IMR-90 (cell line): ENCODE data around the gene HTRA2. TPM values are rescaled to one million over a fixed set of nuclear protein-coding genes. Genes with fewer than 3 reads are reported as not detected.
A peak's percentile ranks its signal among the peaks of the same experiment; 100 is the strongest.

Source experiments
- ATAC-seq: fragments of 200-7000 bp; cut with Tn5 transposase; 2 replicates; pipeline ENCODE4 v1.9.1; 2020; ENCODE audit warnings: low read depth, mild to moderate bottlenecking, moderate library complexity
- BruUV-seq: library from RNA; stranded (reverse); fragments of 400-500 nt; replicated peaks from 2 replicates; lab custom pipeline; 2021; lab: Mats Ljungman, UMichigan
- CTCF ChIA-PET: fragments of 300-600 bp; formaldehyde crosslinking; extraction: SDS; loops from one replicate; lab custom pipeline; 2021; ENCODE audit warnings: antibody characterized with exemption; lab: Yijun Ruan, JAX
- POLR2A ChIA-PET: fragments of 300-600 bp; sonication (Branson Sonifier 250); formaldehyde crosslinking; loops from one replicate; lab custom pipeline; 2022; ENCODE audit warnings: antibody characterized with exemption; ENCODE audit not compliant: unreplicated experiment; lab: Charles Lee
- DNase-seq: peaks from one replicate; pipeline ENCODE4 v3.0.0; 2013
- H2AFZ ChIP-seq: replicated peaks from 2 replicates; pipeline ENCODE3; 2013; ENCODE audit warnings: low read length, mild to moderate bottlenecking; ENCODE audit not compliant: poor library complexity
- H2AK5ac ChIP-seq: 2 replicates; pipeline ENCODE4 v1.6.1; 2013; ENCODE audit warnings: low read depth, low read length, inconsistent platforms
- H2AK9ac ChIP-seq: replicated peaks from 2 replicates; pipeline ENCODE3; 2013; ENCODE audit warnings: mild to moderate bottlenecking, low read depth, low read length, moderate library complexity; ENCODE audit not compliant: poor library complexity
- H2BK120ac ChIP-seq: 2 replicates; pipeline ENCODE4 v1.6.1; 2013; ENCODE audit warnings: low read depth, low read length, inconsistent platforms
- H2BK15ac ChIP-seq: 3 replicates; pipeline ENCODE4 v1.6.1; 2013; ENCODE audit warnings: low read depth, low read length, inconsistent platforms
- H2BK20ac ChIP-seq: 2 replicates; pipeline ENCODE4 v1.6.1; 2013; ENCODE audit warnings: low read depth, mild to moderate bottlenecking, inconsistent platforms, low read length, moderate library complexity
- H2BK5ac ChIP-seq: 2 replicates; pipeline ENCODE4 v1.6.1; 2013; ENCODE audit warnings: mild to moderate bottlenecking, low read depth, low read length, inconsistent platforms; ENCODE audit not compliant: poor library complexity, severe bottlenecking
- H3K14ac ChIP-seq: replicated peaks from 2 replicates; pipeline ENCODE4 v1.6.1; 2013; ENCODE audit warnings: low read depth, low read length, inconsistent platforms
- H3K18ac ChIP-seq: 2 replicates; pipeline ENCODE4 v1.6.1; 2013; ENCODE audit warnings: low read depth, low read length, control low read depth
- H3K23ac ChIP-seq: 2 replicates; pipeline ENCODE4 v1.6.1; 2013; ENCODE audit warnings: low read depth, low read length, inconsistent platforms
- H3K27ac ChIP-seq: 2 replicates; pipeline ENCODE4 v1.5.1; 2013; ENCODE audit warnings: mild to moderate bottlenecking, control low read depth, low read length; ENCODE audit not compliant: insufficient read depth
- H3K27me3 ChIP-seq: 2 replicates; pipeline ENCODE4 v1.6.1; 2013; ENCODE audit warnings: low read length; ENCODE audit not compliant: control insufficient read depth, insufficient read depth
- H3K36me3 ChIP-seq: 2 replicates; pipeline ENCODE4 v1.6.1; 2013; ENCODE audit warnings: low read length, mixed read lengths; ENCODE audit not compliant: control insufficient read depth, insufficient read depth
- H3K4ac ChIP-seq: 2 replicates; pipeline ENCODE4 v1.6.1; 2013; ENCODE audit warnings: low read depth, low read length, inconsistent platforms
- H3K4me1 ChIP-seq: 2 replicates; pipeline ENCODE4 v1.6.1; 2013; ENCODE audit warnings: low read length, mixed read lengths; ENCODE audit not compliant: control insufficient read depth, insufficient read depth
- H3K4me2 ChIP-seq: 2 replicates; pipeline ENCODE4 v1.6.1; 2013; ENCODE audit warnings: low read depth, mild to moderate bottlenecking, control low read depth, low read length, moderate library complexity
- H3K4me3 ChIP-seq: 2 replicates; pipeline ENCODE4 v1.5.1; 2013; ENCODE audit warnings: low read depth, mild to moderate bottlenecking, control low read depth, low read length, moderate library complexity; ENCODE audit not compliant: insufficient read depth
- H3K56ac ChIP-seq: 2 replicates; pipeline ENCODE4 v1.6.1; 2013; ENCODE audit warnings: low read length, inconsistent platforms; ENCODE audit not compliant: insufficient read depth; ENCODE audit errors: extremely low read depth
- H3K79me1 ChIP-seq, 2 experiments: 2 replicates each; pipeline ENCODE4 v1.6.1; 2013; ENCODE audit warnings: low read length in 2 of 2, inconsistent platforms in 1 of 2, low read depth in 1 of 2
- H3K9ac ChIP-seq: 2 replicates; pipeline ENCODE4 v1.6.1; 2013; ENCODE audit warnings: low read depth, low read length, control low read depth
- H3K9me1 ChIP-seq: 2 replicates; pipeline ENCODE4 v1.6.1; 2013; ENCODE audit warnings: low read length, inconsistent platforms; ENCODE audit not compliant: insufficient read depth
- H3K9me3 ChIP-seq: 2 replicates; pipeline ENCODE4 v1.6.1; 2013; ENCODE audit warnings: low read length; ENCODE audit not compliant: control insufficient read depth, insufficient read depth
- H4K20me1 ChIP-seq: 2 replicates; pipeline ENCODE4 v1.6.1; 2013; ENCODE audit warnings: low read length, inconsistent platforms; ENCODE audit not compliant: insufficient read depth
- H4K5ac ChIP-seq: 2 replicates; pipeline ENCODE4 v1.6.1; 2013; ENCODE audit warnings: mild to moderate bottlenecking, low read depth, low read length, control low read depth
- H4K8ac ChIP-seq, 2 experiments: 2 replicates each; pipeline ENCODE4 v1.6.1; 2013; ENCODE audit warnings: low read depth in 2 of 2, low read length in 2 of 2, control low read depth in 1 of 2, inconsistent platforms in 1 of 2
- H4K91ac ChIP-seq: 2 replicates; pipeline ENCODE4 v1.6.1; 2013; ENCODE audit warnings: low read depth, low read length, inconsistent platforms; ENCODE audit not compliant: insufficient read depth
- CHD1 ChIP-seq: IDR thresholded peaks from 2 replicates; pipeline ENCODE4 v1.6.1; 2012; ENCODE audit warnings: low read depth, low read length, improper control_type of control experiment
- MAZ ChIP-seq: IDR thresholded peaks from 2 replicates; pipeline ENCODE4 v1.6.1; 2012; ENCODE audit warnings: low read depth, mild to moderate bottlenecking, low read length, improper control_type of control experiment, moderate library complexity, borderline replicate concordance
- NFE2L2 ChIP-seq: fragments of 150-350 bp; IDR thresholded peaks from 2 replicates; pipeline ENCODE4 v1.6.1; 2016; ENCODE audit warnings: low read depth, mild to moderate bottlenecking, low read length
- POLR2A ChIP-seq: IDR thresholded peaks from 2 replicates; pipeline ENCODE4 v1.6.1; 2012; ENCODE audit warnings: mild to moderate bottlenecking, low read depth, low read length
- RCOR1 ChIP-seq: IDR thresholded peaks from 2 replicates; pipeline ENCODE4 v1.6.1; 2012; ENCODE audit warnings: mild to moderate bottlenecking, low read length, improper control_type of control experiment; ENCODE audit not compliant: insufficient replicate concordance
- SMC3 ChIP-seq: fragments of 150-350 bp; IDR thresholded peaks from 2 replicates; pipeline ENCODE4 v1.6.1; 2016; ENCODE audit warnings: low read depth, mild to moderate bottlenecking, antibody characterized with exemption, low read length, moderate library complexity
- WGBS, 2 experiments: methylation state at CpG; one replicate each; pipeline versions ENCODE4 v1.1.5 to v1.1.7; 2013; ENCODE audit warnings: missing lambda C conversion rate in 2 of 2; ENCODE audit not compliant: insufficient read length in 1 of 2; ENCODE audit errors: extremely low coverage in 2 of 2; 5-methylcytosine and 5-hydroxymethylcytosine counted together
- dilution Hi-C: fragments of 300-500 bp; cut with HindIII; formaldehyde crosslinking; loops from one replicate; pipeline ENCODE4 v1.14.3; 2018; ENCODE audit warnings: low sequenced_read_pairs; ENCODE audit not compliant: unreplicated experiment
- in situ Hi-C: fragments of 300-500 bp; cut with MboI; formaldehyde crosslinking; loops from 3 replicates; pipeline ENCODE4 v1.14.3; 2019; ENCODE audit warnings: low sequenced_read_pairs, inconsistent platforms, mixed read lengths
- intact Hi-C: fragments of 100-400 bp; cut with micrococcal nuclease; formaldehyde crosslinking; loops from 2 replicates; pipeline ENCODE4 v1.10.0; 2022
- polyA plus RNA-seq, 3 experiments: library from polyadenylated mRNA; depleted of rRNA; stranded (reverse); fragments of >200 nt; gene quantifications; 2 replicates each; pipeline ENCODE4 v1.2.3, GENCODE V29; 2012; ENCODE audit warnings: low replicate concordance in 1 of 3
- total RNA-seq: library from RNA; depleted of rRNA; stranded (reverse); fragments of >200 nt; gene quantifications from 2 replicates; pipeline ENCODE4 v1.2.3, GENCODE V29; 2012

HTRA2 gene
- total and polyA plus RNA-seq, 2 of the 4 experiments (the other 2 are of a cell fraction): 23.6 to 28.1 TPM

DNA sequence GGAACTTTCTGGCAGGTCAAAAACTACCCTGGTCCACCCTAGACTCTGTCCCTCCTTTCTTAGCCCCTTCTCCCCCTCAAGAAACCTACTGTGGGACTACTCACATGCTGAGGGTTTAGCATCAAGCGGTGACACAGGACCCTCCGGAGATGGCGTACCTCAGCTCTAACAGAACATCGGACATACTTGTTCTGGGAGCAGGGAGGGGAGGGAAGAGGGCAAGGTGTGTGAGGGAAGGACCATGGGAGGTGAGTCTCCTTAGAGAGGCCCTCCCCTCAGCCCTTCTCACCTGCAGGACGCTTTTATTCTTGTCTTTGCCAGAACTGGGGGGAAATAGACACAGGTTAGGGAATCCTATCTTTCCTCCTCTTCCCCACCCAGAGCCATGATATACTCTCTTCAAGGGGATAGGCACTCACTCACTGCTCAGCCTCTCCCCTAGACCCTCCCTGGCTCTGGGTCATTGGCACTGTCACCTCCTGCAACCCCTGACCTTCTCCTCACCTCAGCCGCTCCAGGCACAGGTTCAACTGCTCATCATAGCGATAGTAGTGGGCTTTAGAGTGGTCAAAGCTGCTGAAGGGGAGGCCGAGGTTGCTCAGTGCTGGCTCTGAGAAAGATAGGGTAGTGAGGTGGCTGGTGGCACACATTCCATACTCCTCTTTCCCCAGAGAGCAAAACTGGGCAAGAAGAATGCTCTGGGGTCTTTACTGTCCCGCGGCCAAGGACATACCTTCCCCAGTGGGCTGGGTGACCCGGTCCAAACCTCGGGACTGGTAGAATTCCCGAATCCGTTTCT, 24.1 kb upstream of the HTRA2 start:
- Histone ChIP-seq H3K27me3 (peaks cover 11% of the 10 kb centered on the region), H2AK9ac (no peak overlapping the region), H3K23ac (no peak overlapping the region), H3K27ac (no peak overlapping the region), H2BK5ac (no peak overlapping the region), H3K9ac (no peak overlapping the region), H3K9me1 (peaks cover 9% of the 10 kb centered on the region), H3K4me1 (peaks cover 18% of the 10 kb centered on the region), H3K36me3 (peaks cover 16% of the 10 kb centered on the region), H3K4me2 (peak overlapping the region; percentile 43), H2AFZ (no peak overlapping the region), H4K20me1 (no peaks in the 10 kb centered on the region), H3K9me3 (no peaks in the 10 kb centered on the region), H4K5ac (no peak overlapping the region), H4K91ac (no peak overlapping the region), H3K14ac (no peak overlapping the region), H2BK15ac (no peak overlapping the region; the same call in 2 of the 3 replicates), H3K18ac (no peak overlapping the region), H3K56ac (no peak overlapping the region), H2BK20ac (no peak overlapping the region), H4K8ac (no peak overlapping the region), H3K79me1 (peaks cover 12 to 40% of the 10 kb centered on the region in 2 experiments), H2BK120ac (no peak overlapping the region), H3K4ac (no peak overlapping the region), H3K4me3 (no peak overlapping the region), H2AK5ac (peak overlapping the region; percentile 44)
- WGBS, 2 experiments: 96% methylated on average over 4 of the region's 14 CpGs; no CpG with 5 or more reads in 1 of the 2 experiments
- ATAC-seq (no peak), DNase-seq (no peak)
- CTCF ChIA-PET: interaction anchor here (0.7 kb wide), 1 partner anchor 15 kb away, joined by 3 read pairs; no protein-coding TSS in a partner anchor
- intact Hi-C loops (loop anchor here (2.0 kb wide), 1 partner anchor 49 kb away; the partner anchor contains the start of gene DOK1), dilution Hi-C loops (no loop called here), in situ Hi-C loops (no loop called here)
- no TSS peak for BruUV-seq
- POLR2A ChIA-PET: interaction anchor here (0.6 kb wide), 2 partner anchors 12 to 33 kb away, joined by 4 to 7 read pairs; no protein-coding TSS in a partner anchor
- no peak for TF ChIP-seq NFE2L2
- no peak for TF ChIP-seq CHD1
- no peak for TF ChIP-seq MAZ
- no peak for TF ChIP-seq SMC3
- no peak for TF ChIP-seq RCOR1
- no peak for TF ChIP-seq POLR2A
